Lower leg skin (tissue), 3 donors: ENCODE results near the gene MAGEA8.

Source experiments
- CTCF ChIP-seq, 3 donors: fragments of 450-650 bp; IDR thresholded peaks; one replicate each; pipeline ENCODE4 v1.5.1; 2016; ENCODE audit warnings: antibody characterized with exemption in 3 of 3, mild to moderate bottlenecking in 3 of 3, moderate library complexity in 2 of 3
- POLR2A ChIP-seq, 2 donors: fragments of 450-650 bp; IDR thresholded peaks; one replicate each; pipeline ENCODE4 v1.6.1; 2016 to 2017; ENCODE audit warnings: antibody characterized with exemption in 2 of 2, mild to moderate bottlenecking in 1 of 2, moderate library complexity in 1 of 2

GRCh38 chrX:149867488-149867887, 13.5 kb upstream of the MAGEA8 start:
- TF ChIP-seq CTCF (IDR thresholded peaks at IDR 0.05) (no peak), POLR2A (IDR thresholded peaks at IDR 0.05) (no peak)
